WTC11 (cell line): ENCODE results near the gene IRX5. TPM values are rescaled to one million over a fixed set of nuclear protein-coding genes. Genes with fewer than 3 reads are reported as not detected.

Experiments
- ATAC-seq: fragments of 200-7000 bp; cut with Tn5 transposase; 2 replicates; pipeline ENCODE4 v1.10.0; 2021; ENCODE audit warnings: mild to moderate bottlenecking, moderate library complexity
- CTCF ChIA-PET: fragments of 300-600 bp; sonication (Branson Sonifier 250); formaldehyde crosslinking; loops from one replicate; lab custom pipeline; 2021; ENCODE audit warnings: antibody characterized with exemption; lab: Charles Lee
- POLR2A ChIA-PET: fragments of 350-600 bp; sonication (Branson Sonifier 250); formaldehyde crosslinking; loops from one replicate; lab custom pipeline; 2021; ENCODE audit warnings: antibody characterized with exemption; lab: Charles Lee
- DNase-seq: peaks from one replicate; pipeline ENCODE4 v3.0.0; 2021; ENCODE audit warnings: low spot score
- H3K27ac Mint-ChIP-seq: 2 replicates; pipeline ENCODE4 v1.8.0; 2021; ENCODE audit warnings: mixed read lengths
- H3K27me3 Mint-ChIP-seq: 2 replicates; pipeline ENCODE4 v1.8.0; 2021; ENCODE audit warnings: low read depth, mild to moderate bottlenecking, moderate library complexity, mixed read lengths
- H3K36me3 Mint-ChIP-seq: 2 replicates; pipeline ENCODE4 v1.8.0; 2021; ENCODE audit warnings: mixed read lengths
- H3K4me1 Mint-ChIP-seq: 2 replicates; pipeline ENCODE4 v1.8.0; 2022; ENCODE audit warnings: mixed read lengths
- H3K4me3 Mint-ChIP-seq: 2 replicates; pipeline ENCODE4 v1.8.0; 2021; ENCODE audit warnings: mild to moderate bottlenecking, moderate library complexity, mixed read lengths
- H3K9me3 Mint-ChIP-seq: 2 replicates; pipeline ENCODE4 v1.8.0; 2021; ENCODE audit warnings: mixed read lengths
- ATF1 ChIP-seq: sonication (generic); formaldehyde crosslinking; IDR thresholded peaks from 2 replicates; pipeline ENCODE4 v1.8.1; 2023; ENCODE audit warnings: mild to moderate bottlenecking, moderate library complexity, missing genetic modification reagents
- CREB1 ChIP-seq: sonication (generic); formaldehyde crosslinking; IDR thresholded peaks from 2 replicates; pipeline ENCODE4 v1.8.0; 2023; ENCODE audit warnings: mild to moderate bottlenecking, missing genetic modification reagents
- ELF4 ChIP-seq: sonication (generic); formaldehyde crosslinking; IDR thresholded peaks from 2 replicates; pipeline ENCODE4 v1.8.1; 2022; ENCODE audit warnings: low read depth, mild to moderate bottlenecking, moderate library complexity, missing genetic modification reagents
- EMX1 ChIP-seq: fragments of 250-450 bp; sonication (Bioruptor Pico); IDR thresholded peaks from 2 replicates; pipeline ENCODE4 v1.8.0; 2021; ENCODE audit warnings: mild to moderate bottlenecking
- HMGA2 ChIP-seq: fragments of 250-450 bp; sonication (Bioruptor Pico); IDR thresholded peaks from 2 replicates; pipeline ENCODE4 v1.4.0; 2021; ENCODE audit warnings: mild to moderate bottlenecking, moderate library complexity
- NFYB ChIP-seq: sonication (generic); formaldehyde crosslinking; conservative IDR thresholded peaks from 2 replicates; pipeline ENCODE4 v1.8.0; 2022; ENCODE audit warnings: low read depth, missing genetic modification reagents
- SP1 ChIP-seq: sonication (generic); formaldehyde crosslinking; conservative IDR thresholded peaks from 2 replicates; pipeline ENCODE4 v1.8.1; 2022; ENCODE audit warnings: missing genetic modification reagents
- STAT6 ChIP-seq: sonication (generic); formaldehyde crosslinking; conservative IDR thresholded peaks from 2 replicates; pipeline ENCODE4 v1.8.1; 2023; ENCODE audit warnings: mild to moderate bottlenecking, low read depth, missing genetic modification reagents, moderate library complexity
- ZNF317 ChIP-seq: sonication (generic); formaldehyde crosslinking; IDR thresholded peaks from 2 replicates; pipeline ENCODE4 v1.8.1; 2023; ENCODE audit warnings: low read depth, mild to moderate bottlenecking, moderate library complexity, missing genetic modification reagents, borderline replicate concordance
- ZNF425 ChIP-seq: fragments of 250-450 bp; sonication (Bioruptor Pico); conservative IDR thresholded peaks from 2 replicates; pipeline ENCODE4 v1.9.0; 2021; ENCODE audit warnings: mild to moderate bottlenecking
- ZNF512 ChIP-seq: sonication (generic); formaldehyde crosslinking; IDR thresholded peaks from 2 replicates; pipeline ENCODE4 v1.8.1; 2022; ENCODE audit warnings: missing genetic modification reagents, borderline replicate concordance
- ZNF671 ChIP-seq: fragments of 250-450 bp; sonication (Bioruptor Pico); IDR thresholded peaks from 2 replicates; pipeline ENCODE4 v1.8.0; 2021; ENCODE audit warnings: mild to moderate bottlenecking
- total RNA-seq: library from RNA; stranded (reverse); gene quantifications from 3 replicates; pipeline ENCODE4 v1.2.3, GENCODE V29; 2021
- TF ChIP-seq, protein P1 (sequence below): sonication (generic); formaldehyde crosslinking; IDR thresholded peaks from 2 replicates; pipeline ENCODE4 v1.8.0; 2022; ENCODE audit warnings: mild to moderate bottlenecking, missing genetic modification reagents
- TF ChIP-seq, protein P2 (sequence below): fragments of 250-450 bp; sonication (Bioruptor Pico); IDR thresholded peaks from 2 replicates; pipeline ENCODE4 v1.9.0; 2021; ENCODE audit warnings: moderate library complexity, mild to moderate bottlenecking, inconsistent platforms, borderline replicate concordance
- TF ChIP-seq, protein P3 (sequence below): sonication (generic); formaldehyde crosslinking; IDR thresholded peaks from 2 replicates; pipeline ENCODE4 v1.8.1; 2023; ENCODE audit warnings: mild to moderate bottlenecking, missing genetic modification reagents, borderline replicate concordance
- TF ChIP-seq, protein P4 (sequence below): fragments of 200-600 bp; IDR thresholded peaks from 2 replicates; pipeline ENCODE4 v1.8.0; 2022; ENCODE audit warnings: antibody characterized with exemption
- TF ChIP-seq, protein P5 (sequence below): sonication (generic); formaldehyde crosslinking; IDR thresholded peaks from 2 replicates; pipeline ENCODE4 v1.8.0; 2023; ENCODE audit warnings: missing genetic modification reagents, mild to moderate bottlenecking, borderline replicate concordance

Gene IRX5
- total RNA-seq, 1 experiment from 2014 or later, result 0.35 TPM

GRCh38 chr16:54974367-54974766 lies 43.7 kb downstream of the IRX5 start:
- H3K27ac Mint-ChIP-seq, result no peak overlapping the region
- no peaks in the 10 kb centered on the region for H3K36me3 Mint-ChIP-seq
- TF ChIP-seq NFYB (CRISPR knock-in tag) (no peak), ZNF425 (CRISPR knock-in tag) (no peak), CREB1 (no peak), ATF1 (CRISPR knock-in tag) (no peak), HMGA2 (no peak), ZNF671 (CRISPR knock-in tag) (no peak), ZNF512 (no peak), STAT6 (CRISPR knock-in tag) (no peak), EMX1 (CRISPR knock-in tag) (no peak), SP1 (no peak), ZNF317 (CRISPR knock-in tag) (no peak), ELF4 (CRISPR knock-in tag) (no peak)
- TF ChIP-seq, protein P1, sequence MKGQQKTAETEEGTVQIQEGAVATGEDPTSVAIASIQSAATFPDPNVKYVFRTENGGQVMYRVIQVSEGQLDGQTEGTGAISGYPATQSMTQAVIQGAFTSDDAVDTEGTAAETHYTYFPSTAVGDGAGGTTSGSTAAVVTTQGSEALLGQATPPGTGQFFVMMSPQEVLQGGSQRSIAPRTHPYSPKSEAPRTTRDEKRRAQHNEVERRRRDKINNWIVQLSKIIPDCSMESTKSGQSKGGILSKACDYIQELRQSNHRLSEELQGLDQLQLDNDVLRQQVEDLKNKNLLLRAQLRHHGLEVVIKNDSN (CRISPR knock-in tag), result no peak
- TF ChIP-seq, protein P2, sequence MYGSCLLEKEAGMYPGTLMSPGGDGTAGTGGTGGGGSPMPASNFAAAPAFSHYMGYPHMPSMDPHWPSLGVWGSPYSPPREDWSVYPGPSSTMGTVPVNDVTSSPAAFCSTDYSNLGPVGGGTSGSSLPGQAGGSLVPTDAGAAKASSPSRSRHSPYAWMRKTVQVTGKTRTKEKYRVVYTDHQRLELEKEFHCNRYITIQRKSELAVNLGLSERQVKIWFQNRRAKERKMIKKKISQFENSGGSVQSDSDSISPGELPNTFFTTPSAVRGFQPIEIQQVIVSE, result no peak
- TF ChIP-seq, protein P3, sequence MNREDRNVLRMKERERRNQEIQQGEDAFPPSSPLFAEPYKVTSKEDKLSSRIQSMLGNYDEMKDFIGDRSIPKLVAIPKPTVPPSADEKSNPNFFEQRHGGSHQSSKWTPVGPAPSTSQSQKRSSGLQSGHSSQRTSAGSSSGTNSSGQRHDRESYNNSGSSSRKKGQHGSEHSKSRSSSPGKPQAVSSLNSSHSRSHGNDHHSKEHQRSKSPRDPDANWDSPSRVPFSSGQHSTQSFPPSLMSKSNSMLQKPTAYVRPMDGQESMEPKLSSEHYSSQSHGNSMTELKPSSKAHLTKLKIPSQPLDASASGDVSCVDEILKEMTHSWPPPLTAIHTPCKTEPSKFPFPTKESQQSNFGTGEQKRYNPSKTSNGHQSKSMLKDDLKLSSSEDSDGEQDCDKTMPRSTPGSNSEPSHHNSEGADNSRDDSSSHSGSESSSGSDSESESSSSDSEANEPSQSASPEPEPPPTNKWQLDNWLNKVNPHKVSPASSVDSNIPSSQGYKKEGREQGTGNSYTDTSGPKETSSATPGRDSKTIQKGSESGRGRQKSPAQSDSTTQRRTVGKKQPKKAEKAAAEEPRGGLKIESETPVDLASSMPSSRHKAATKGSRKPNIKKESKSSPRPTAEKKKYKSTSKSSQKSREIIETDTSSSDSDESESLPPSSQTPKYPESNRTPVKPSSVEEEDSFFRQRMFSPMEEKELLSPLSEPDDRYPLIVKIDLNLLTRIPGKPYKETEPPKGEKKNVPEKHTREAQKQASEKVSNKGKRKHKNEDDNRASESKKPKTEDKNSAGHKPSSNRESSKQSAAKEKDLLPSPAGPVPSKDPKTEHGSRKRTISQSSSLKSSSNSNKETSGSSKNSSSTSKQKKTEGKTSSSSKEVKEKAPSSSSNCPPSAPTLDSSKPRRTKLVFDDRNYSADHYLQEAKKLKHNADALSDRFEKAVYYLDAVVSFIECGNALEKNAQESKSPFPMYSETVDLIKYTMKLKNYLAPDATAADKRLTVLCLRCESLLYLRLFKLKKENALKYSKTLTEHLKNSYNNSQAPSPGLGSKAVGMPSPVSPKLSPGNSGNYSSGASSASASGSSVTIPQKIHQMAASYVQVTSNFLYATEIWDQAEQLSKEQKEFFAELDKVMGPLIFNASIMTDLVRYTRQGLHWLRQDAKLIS (CRISPR knock-in tag), result no peak
- TF ChIP-seq, protein P4, sequence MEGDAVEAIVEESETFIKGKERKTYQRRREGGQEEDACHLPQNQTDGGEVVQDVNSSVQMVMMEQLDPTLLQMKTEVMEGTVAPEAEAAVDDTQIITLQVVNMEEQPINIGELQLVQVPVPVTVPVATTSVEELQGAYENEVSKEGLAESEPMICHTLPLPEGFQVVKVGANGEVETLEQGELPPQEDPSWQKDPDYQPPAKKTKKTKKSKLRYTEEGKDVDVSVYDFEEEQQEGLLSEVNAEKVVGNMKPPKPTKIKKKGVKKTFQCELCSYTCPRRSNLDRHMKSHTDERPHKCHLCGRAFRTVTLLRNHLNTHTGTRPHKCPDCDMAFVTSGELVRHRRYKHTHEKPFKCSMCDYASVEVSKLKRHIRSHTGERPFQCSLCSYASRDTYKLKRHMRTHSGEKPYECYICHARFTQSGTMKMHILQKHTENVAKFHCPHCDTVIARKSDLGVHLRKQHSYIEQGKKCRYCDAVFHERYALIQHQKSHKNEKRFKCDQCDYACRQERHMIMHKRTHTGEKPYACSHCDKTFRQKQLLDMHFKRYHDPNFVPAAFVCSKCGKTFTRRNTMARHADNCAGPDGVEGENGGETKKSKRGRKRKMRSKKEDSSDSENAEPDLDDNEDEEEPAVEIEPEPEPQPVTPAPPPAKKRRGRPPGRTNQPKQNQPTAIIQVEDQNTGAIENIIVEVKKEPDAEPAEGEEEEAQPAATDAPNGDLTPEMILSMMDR, result no peak
- TF ChIP-seq, protein P5, sequence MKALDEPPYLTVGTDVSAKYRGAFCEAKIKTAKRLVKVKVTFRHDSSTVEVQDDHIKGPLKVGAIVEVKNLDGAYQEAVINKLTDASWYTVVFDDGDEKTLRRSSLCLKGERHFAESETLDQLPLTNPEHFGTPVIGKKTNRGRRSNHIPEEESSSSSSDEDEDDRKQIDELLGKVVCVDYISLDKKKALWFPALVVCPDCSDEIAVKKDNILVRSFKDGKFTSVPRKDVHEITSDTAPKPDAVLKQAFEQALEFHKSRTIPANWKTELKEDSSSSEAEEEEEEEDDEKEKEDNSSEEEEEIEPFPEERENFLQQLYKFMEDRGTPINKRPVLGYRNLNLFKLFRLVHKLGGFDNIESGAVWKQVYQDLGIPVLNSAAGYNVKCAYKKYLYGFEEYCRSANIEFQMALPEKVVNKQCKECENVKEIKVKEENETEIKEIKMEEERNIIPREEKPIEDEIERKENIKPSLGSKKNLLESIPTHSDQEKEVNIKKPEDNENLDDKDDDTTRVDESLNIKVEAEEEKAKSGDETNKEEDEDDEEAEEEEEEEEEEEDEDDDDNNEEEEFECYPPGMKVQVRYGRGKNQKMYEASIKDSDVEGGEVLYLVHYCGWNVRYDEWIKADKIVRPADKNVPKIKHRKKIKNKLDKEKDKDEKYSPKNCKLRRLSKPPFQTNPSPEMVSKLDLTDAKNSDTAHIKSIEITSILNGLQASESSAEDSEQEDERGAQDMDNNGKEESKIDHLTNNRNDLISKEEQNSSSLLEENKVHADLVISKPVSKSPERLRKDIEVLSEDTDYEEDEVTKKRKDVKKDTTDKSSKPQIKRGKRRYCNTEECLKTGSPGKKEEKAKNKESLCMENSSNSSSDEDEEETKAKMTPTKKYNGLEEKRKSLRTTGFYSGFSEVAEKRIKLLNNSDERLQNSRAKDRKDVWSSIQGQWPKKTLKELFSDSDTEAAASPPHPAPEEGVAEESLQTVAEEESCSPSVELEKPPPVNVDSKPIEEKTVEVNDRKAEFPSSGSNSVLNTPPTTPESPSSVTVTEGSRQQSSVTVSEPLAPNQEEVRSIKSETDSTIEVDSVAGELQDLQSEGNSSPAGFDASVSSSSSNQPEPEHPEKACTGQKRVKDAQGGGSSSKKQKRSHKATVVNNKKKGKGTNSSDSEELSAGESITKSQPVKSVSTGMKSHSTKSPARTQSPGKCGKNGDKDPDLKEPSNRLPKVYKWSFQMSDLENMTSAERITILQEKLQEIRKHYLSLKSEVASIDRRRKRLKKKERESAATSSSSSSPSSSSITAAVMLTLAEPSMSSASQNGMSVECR (CRISPR knock-in tag), result no peak
- TF ChIP-seq, all 79 proteins: peak for 0
- ChIA-PET POLR2A (no interaction called here), CTCF (no interaction called here)
- H3K9me3 Mint-ChIP-seq, result peaks cover 15% of the 10 kb centered on the region
- ATAC-seq (no peak), DNase-seq (no peak)
- peaks cover 8% of the 10 kb centered on the region; the same call in 1 of the 2 replicates for H3K4me1 Mint-ChIP-seq
- H3K27me3 Mint-ChIP-seq, result no peaks in the 10 kb centered on the region; the same call in 1 of the 2 replicates
- H3K4me3 Mint-ChIP-seq, result no peak overlapping the region
